Hematopoietic multipotent progenitor cell treated with erythropoietin and hydrocortisone succinate and interleukin-3 and kit ligand, for 4 days (in vitro differentiated cells): ENCODE results near the gene FLVCR1.

ENCODE experiments used
- DNase-seq: peaks from one replicate; pipeline ENCODE4 v3.0.0-alpha.2; 2015

The FLVCR1 gene

GRCh38 chr1:212916481-212917133 lies 58.5 kb downstream of the FLVCR1 start:
- peak; percentile 69 for DNase-seq

GRCh38 chr1:212917134-212917485 lies 59.0 kb downstream of the FLVCR1 start:
- DNase-seq: no peak

- no peak for DNase-seq
Measured at GRCh38 chr1:212917858-212918257, 59.8 kb downstream of the FLVCR1 start.

- DNase-seq: no peak
Measured at GRCh38 chr1:212918824-212919223, 60.7 kb downstream of the FLVCR1 start.

GRCh38 chr1:212920246-212920645 lies 62.2 kb downstream of the FLVCR1 start:
- DNase-seq: no peak

- peak; percentile 33 for DNase-seq
Measured at GRCh38 chr1:212920896-212921295, 62.8 kb downstream of the FLVCR1 start.

- DNase-seq: no peak
Measured at GRCh38 chr1:212922016-212922415, 63.9 kb downstream of the FLVCR1 start.

GRCh38 chr1:212926372-212926771 lies 68.3 kb downstream of the FLVCR1 start:
- peak; percentile 68 for DNase-seq

- peak; percentile 57 for DNase-seq
Measured at GRCh38 chr1:212928323-212929291, 70.5 kb downstream of the FLVCR1 start.

- no peak for DNase-seq
Measured at GRCh38 chr1:212930986-212931678, 73.1 kb downstream of the FLVCR1 start.

GRCh38 chr1:212933815-212934471 lies 75.9 kb downstream of the FLVCR1 start:
- DNase-seq: no peak

- DNase-seq: peak; percentile 41
Measured at GRCh38 chr1:212935387-212935981, 77.4 kb downstream of the FLVCR1 start.

- DNase-seq: no peak
Measured at GRCh38 chr1:212937034-212937433, 79.0 kb downstream of the FLVCR1 start.

- no peak for DNase-seq
Measured at GRCh38 chr1:212938846-212939245, 80.8 kb downstream of the FLVCR1 start.

- no peak for DNase-seq
Measured at GRCh38 chr1:212941452-212941851, 83.4 kb downstream of the FLVCR1 start.

GRCh38 chr1:212942679-212943392 lies 84.8 kb downstream of the FLVCR1 start:
- no peak for DNase-seq

GRCh38 chr1:212943393-212943710 lies 85.3 kb downstream of the FLVCR1 start:
- DNase-seq: no peak

- DNase-seq: no peak
Measured at GRCh38 chr1:212944229-212944901, 86.3 kb downstream of the FLVCR1 start.

- no peak for DNase-seq
Measured at GRCh38 chr1:212945056-212945455, 87.0 kb downstream of the FLVCR1 start.

- DNase-seq: no peak
Measured at GRCh38 chr1:212945463-212946160, 87.5 kb downstream of the FLVCR1 start.

GRCh38 chr1:212946872-212947271 lies 88.8 kb downstream of the FLVCR1 start:
- DNase-seq: no peak
